T follicular helper cell (primary cell): ENCODE measurements around the gene GATC.
"Not testable (repeated sequence)": the region's sequence is repeated elsewhere in the genome, so short reads cannot be mapped to it uniquely, and the experiment has no call there.

Experiments used
- DNase-seq: peaks from one replicate; pipeline ENCODE4 v3.0.0-alpha.2; 2020; ENCODE audit warnings: low read depth

The GATC gene

DNA sequence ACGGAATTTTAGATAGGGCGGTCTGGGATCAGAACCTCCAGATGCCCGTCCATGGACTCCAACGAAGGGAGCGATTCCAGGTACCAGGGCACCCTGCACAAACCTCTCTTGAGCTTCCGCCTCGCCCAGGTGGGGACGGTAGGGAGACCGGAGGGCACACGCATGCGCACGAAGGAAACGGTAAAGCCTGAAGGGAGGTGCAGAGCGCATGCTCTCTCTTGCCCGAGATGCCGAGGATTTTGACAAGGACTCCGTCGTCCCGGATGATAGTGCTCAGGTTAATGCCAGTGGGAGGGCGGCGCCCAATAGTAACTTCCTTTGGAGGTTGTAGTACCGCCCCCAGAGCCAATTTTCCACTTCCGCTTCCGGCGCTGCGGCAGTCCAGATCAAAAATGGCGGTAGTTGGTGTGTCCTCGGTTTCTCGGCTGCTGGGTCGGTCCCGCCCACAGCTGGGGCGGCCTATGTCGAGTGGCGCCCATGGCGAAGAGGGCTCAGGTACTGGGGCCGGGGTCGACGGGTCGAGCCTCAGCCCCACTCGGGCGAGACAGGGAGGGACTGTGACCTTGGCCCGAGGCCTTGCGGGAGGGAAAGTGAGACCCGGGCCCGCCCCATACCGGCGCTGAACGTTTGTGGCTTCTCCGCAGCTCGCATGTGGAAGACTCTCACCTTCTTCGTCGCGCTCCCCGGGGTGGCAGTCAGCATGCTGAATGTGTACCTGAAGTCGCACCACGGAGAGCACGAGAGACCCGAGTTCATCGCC, 8.3 kb upstream of the GATC start, which contains the start of gene COX6A1:
TSS of gene COX6A1 (plus strand) at position 379 of the 760 bp plus-strand sequence. CDS start at position 393, 14 bp downstream.
- peak; percentile 95 for DNase-seq

DNA sequence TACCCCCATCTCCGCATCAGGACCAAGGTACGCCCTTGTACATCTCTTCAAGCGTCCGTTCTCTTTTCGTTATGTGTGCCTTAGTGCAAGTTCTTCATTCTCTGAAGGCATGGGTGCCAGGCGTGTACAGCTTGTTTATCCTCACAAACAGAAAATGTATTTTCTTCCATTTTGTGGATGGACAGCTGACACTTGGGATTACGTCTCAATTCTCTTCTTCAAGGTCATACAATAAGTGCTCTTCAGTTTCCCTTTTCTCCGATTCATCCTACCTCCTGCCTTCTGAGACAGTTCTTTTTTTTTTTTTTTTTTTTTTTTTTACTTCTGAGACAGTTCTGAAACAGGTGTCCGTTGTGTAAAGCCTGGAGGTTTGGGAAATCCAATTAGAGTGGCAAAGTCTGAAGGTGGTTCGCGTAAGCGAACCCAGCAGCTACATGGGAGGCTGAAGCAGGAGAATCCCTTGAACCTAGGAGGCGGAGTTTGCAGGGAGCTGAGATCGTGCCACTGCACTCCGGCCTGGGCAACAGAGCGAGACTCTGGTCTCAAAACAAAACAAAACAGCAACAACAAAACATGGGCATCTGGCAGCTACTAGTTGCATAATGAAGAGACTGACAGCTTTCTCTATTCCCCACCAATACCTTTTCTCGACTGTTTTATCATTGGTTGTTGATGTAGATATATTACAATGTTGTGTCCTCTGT, 7.6 kb upstream of the GATC start:
- DNase-seq: no peak

- peak; percentile 72 for DNase-seq
Observed at GRCh38 chr12:120439646-120440247, 6.5 kb upstream of the GATC start.

GRCh38 chr12:120444676-120445075, 1.6 kb upstream of the GATC start:
- DNase-seq: no peak

GRCh38 chr12:120446844-120447178, 567 bp downstream of the GATC start:
- DNase-seq: not testable (repeated sequence)

- no peak for DNase-seq
Observed at GRCh38 chr12:120447992-120448391, 1.7 kb downstream of the GATC start.

DNA sequence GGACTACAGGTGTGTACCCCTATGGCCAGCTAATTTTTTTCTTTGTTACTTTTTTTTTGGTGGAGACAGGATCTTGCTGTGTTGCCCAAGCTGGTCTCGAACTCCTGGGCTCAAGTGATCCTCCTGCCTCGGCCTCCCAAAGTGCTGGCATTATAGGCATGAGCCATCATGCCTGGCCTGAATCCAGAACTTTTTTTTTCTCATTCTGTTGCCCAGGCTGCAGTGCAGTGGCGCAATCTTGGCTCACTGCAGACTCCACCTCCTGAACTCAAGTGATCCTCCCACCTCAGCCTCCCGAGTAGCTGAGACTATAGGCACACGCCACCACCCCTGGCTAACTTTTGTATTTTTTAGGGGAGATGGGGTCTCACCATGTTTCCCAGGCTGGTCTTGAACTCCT, 6.3 kb downstream of the GATC start:
- not testable (repeated sequence) for DNase-seq

- no peak for DNase-seq
Observed at GRCh38 chr12:120453060-120453750, 7.0 kb downstream of the GATC start.

DNA sequence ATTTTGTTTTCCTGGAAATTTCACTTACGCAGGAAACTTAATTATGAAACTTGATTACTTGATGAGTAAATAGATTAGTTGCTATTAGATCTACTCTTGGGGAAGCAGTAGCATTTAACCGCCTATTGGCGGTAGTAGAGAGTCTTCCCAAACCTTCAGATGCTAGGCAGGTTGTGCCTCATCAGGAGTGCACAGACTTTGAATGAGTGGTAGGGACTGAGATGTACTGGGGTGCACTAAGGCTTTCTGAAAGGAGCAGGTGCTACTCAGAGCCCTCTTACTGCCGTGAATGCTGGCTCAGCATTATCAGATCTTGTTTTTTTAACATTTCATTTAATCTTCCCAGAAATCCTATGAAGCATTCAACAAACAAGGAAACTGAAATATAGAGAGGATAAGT, 7.7 kb downstream of the GATC start:
- DNase-seq: no peak

DNA sequence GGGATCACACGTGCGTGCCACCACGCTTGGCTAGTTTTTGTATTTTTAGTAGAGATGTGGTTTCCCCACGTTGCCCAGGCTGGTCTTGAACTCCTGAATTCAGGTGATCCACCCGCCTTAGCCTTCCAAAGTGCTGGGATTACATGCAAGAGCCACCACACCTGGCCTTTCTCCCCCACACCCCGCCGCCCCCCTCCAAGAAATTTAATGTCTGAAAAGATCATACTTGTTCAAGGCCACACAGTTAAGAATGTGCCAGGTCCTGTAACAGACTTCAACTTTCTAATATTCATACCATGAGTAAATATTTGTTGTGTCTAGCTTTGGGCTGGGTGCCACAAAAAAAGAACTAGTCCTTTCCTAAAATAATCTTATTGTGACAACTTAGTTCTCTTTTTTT, 9.1 kb downstream of the GATC start:
- DNase-seq: no peak

- DNase-seq: no peak
Observed at GRCh38 chr12:120457133-120457532, 10.9 kb downstream of the GATC start.

DNA sequence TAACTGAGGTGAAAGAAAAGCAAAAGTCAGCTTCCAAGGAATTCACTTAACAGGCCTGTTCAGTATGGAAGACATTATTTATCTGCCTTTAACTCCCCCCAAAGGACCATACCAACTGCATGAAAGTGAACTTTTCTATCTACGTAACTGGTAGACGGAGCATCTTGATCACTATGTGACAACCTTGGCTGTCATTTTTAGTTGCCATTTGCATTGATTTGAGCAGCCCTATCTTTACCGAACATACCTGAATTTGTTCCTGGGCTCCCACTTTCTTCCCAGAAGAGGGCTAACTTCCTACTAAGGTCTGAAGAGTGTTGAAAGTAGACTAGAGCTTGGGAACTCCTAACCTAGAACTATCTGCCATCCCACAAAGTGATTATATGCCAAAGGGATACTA, 13.9 kb downstream of the GATC start:
- DNase-seq: no peak

DNA sequence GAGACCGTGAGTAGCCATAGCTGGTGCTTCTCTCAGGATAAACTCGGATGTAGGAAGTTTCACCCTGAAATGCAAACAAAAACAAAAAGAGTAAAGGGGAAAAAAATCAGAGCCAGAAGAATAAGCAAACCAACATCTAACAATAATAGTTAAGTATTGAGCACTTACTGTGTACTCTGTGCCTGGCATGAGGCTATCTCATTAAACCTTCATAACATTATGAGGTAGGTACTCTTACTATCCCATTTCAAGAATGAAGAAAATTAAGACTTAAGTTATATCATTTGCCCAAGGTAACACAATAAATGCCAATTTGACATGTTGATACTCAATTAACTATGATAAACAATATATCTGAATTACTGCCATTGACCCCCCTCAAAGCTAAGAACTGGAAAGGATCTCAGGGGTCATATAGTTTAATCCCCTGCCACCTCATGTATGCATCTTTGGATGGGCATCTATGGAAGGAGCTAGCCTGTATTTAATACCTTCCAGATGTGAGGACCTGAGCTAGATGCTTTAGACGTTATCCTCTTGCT, 15.9 kb downstream of the GATC start:
- no peak for DNase-seq

- no peak for DNase-seq
Observed at GRCh38 chr12:120463712-120464111, 17.5 kb downstream of the GATC start.

- no peak for DNase-seq
Observed at GRCh38 chr12:120465756-120466155, 19.5 kb downstream of the GATC start.

- DNase-seq: peak; percentile 16
Observed at GRCh38 chr12:120466560-120467315, 20.5 kb downstream of the GATC start.

DNA sequence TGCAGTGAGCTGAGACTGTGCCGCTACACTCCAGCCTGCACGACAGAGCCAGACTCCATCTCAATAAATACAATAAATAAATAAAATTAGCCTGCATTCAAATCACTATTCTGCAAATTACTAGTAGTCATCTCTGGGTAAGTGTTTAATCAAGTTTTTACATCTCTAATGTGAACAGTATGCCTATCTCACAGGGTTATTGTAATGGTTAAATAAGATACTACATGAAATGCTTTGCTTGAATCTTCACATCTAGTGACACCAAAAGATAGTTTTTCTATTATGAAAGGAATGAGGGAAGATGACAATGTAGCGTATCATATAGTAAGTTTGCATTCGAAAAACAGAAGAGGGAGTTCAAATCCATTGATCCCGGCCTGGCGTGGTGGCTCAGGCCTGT, 21.2 kb downstream of the GATC start:
- DNase-seq: no peak

DNA sequence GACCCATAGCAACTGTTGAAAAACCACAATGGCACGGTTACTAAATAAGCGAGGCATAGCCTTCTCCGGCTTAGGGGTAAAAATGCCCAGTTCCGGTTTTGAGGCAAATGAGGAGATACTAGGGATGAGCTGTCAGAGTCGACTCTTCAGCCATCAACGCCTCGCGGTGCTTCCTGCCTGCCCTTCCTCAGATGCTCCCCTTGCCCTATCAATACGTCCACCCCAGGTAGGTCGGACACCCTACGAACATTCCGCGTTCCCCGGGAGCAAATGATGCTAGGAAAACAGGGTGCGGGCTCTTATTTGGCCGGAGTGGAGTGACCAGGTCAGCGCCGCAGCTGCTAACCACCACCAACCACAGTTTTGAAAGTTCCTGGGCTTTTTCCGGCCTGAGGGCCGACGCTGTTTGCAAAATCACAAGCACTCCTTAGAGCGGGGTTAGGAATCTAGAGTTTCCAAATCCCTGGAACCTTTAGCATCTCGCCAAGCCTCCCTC, 22.1 kb downstream of the GATC start:
- DNase-seq: no peak

DNA sequence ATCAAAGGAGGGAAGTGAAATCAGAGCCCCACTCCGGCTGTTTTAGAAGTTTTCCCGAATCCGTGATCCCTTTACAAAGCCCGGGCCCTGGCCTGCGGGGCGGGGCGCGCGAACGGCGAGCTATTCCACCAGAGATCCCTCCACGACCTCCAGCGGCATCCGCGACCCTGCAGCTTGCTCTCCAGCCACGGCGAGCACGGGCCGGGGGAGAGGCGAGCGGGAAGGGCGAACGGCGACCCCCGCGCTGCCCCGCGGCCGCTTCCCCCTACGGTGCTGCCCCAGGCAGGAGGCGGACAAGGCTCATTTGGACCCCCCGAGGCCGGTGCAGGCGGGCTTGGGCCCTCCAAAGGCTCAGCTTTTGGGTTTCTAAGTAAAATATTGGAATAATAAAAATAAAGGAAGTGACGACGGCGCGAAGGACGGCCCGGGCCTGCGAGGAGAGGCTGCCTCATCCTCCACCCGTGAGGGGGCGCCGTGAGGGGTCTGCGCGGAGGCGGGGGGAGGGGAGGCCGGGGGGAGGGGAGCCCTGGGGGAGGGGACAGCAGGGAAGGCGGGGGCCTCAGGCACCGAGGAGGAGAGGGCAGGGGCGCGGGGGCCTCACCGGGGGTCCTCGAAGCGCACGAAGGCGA, 22.7 kb downstream of the GATC start:
- no peak for DNase-seq

- DNase-seq: peak; percentile 96
Observed at GRCh38 chr12:120469450-120470149, 23.4 kb downstream of the GATC start, which contains the start of gene SRSF9. Gene SRSF9, minus strand, starts transcription at chr12:120469748. Its CDS starts 139 bp downstream, at chr12:120469609.
